SH-SY5Y (cell line): ENCODE data around the gene SLC28A1.

ENCODE experiments used
- GATA2 ChIP-seq: IDR thresholded peaks from 2 replicates; pipeline ENCODE4 v1.6.1; 2011; ENCODE audit warnings: mild to moderate bottlenecking, low read depth, low read length
- GATA3 ChIP-seq: IDR thresholded peaks from 2 replicates; pipeline ENCODE4 v1.6.1; 2011; ENCODE audit warnings: low read depth, mild to moderate bottlenecking, low read length, moderate library complexity

DNA sequence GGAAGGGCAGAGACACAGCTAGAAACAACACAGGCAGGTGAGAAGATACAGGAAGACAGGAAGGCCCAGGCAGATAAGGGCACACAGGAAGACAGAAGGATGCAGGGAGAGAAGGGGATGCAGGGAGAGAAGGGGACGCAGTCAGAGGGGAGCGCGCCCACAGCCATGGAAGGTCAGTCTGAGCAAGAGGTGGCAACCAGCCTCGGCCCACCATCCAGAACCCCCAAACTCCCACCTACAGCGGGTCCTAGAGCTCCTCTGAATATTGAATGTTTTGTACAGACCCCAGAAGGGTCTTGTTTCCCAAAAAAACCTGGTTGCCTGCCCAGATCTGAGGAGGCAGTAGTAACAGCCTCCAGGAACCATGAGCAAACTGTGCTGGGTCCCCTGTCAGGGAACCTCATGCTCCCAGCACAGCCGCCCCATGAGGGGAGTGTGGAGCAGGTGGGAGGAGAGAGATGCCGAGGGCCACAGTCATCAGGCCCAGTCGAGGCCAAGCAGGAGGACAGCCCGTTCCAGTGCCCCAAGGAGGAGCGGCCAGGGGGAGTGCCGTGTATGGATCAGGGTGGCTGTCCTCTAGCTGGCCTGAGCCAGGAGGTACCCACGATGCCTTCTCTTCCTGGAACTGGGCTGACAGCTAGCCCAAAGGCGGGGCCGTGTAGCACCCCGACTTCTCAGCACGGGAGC lies 27.6 kb upstream of the SLC28A1 start:
- TF ChIP-seq GATA3, result no peak
- TF ChIP-seq GATA2, result no peak
